Keratinocyte (primary cell): Measurements from ENCODE around the gene HEBP2. TPM values are rescaled to one million over a fixed set of nuclear protein-coding genes. Genes with fewer than 3 reads are reported as not detected.

Source experiments
- DNase-seq: peaks from one replicate; pipeline ENCODE4 v3.0.0-alpha.2; 2011; ENCODE audit warnings: low read depth, missing footprints, low spot score
- FAIRE-seq: peaks from 2 replicates; lab custom pipeline; 2011; peaks lifted over from hg19 to GRCh38; lab: Jason Lieb, UNC
- H2AFZ ChIP-seq: 2 replicates; pipeline ENCODE4 v1.6.0; 2012; ENCODE audit warnings: low read length, control low read depth, inconsistent platforms; ENCODE audit not compliant: control insufficient read depth
- H3K27ac ChIP-seq: 2 replicates; pipeline ENCODE4 v1.5.1; 2011; ENCODE audit warnings: low read length; ENCODE audit not compliant: control insufficient read depth, insufficient read depth
- H3K27me3 ChIP-seq: 3 replicates; pipeline ENCODE4 v1.6.0; 2011; ENCODE audit warnings: low read length; ENCODE audit not compliant: control insufficient read depth, insufficient read depth; ENCODE audit errors: extremely low read depth
- H3K36me3 ChIP-seq, 2 experiments: 2 replicates in 1 of 2; 3 replicates in 1 of 2; pipeline ENCODE4 v1.5.1; 2011; ENCODE audit warnings: low read length in 2 of 2, mild to moderate bottlenecking in 1 of 2; ENCODE audit not compliant: control insufficient read depth in 2 of 2, insufficient read depth in 2 of 2; ENCODE audit errors: extremely low read depth in 1 of 2
- H3K4me1 ChIP-seq: 3 replicates; pipeline ENCODE4 v1.5.1; 2011; ENCODE audit warnings: low read length; ENCODE audit not compliant: control insufficient read depth, insufficient read depth; ENCODE audit errors: extremely low read depth
- H3K4me2 ChIP-seq: 3 replicates; pipeline ENCODE4 v1.6.0; 2011; ENCODE audit warnings: low read depth, low read length; ENCODE audit not compliant: control insufficient read depth, insufficient read depth; ENCODE audit errors: extremely low read depth
- H3K4me3 ChIP-seq, 3 experiments: fragments of 200-600 bp in 1 of 3; sonication (generic) in 1 of 3; 2 replicates in 2 of 3; 3 replicates in 1 of 3; pipeline ENCODE4 v1.5.1; 2011 to 2016; ENCODE audit warnings: low read length in 3 of 3, mild to moderate bottlenecking in 3 of 3, control low read depth in 2 of 3, inconsistent platforms in 1 of 3, low read depth in 1 of 3, mixed read lengths in 1 of 3, mixed run types in 1 of 3, moderate library complexity in 1 of 3; ENCODE audit not compliant: control insufficient read depth in 2 of 3, insufficient read depth in 2 of 3; ENCODE audit errors: extremely low read depth in 1 of 3
- H3K79me2 ChIP-seq: 2 replicates; pipeline ENCODE4 v1.6.0; 2012; ENCODE audit warnings: low read length; ENCODE audit not compliant: control insufficient read depth, insufficient read depth
- H3K9ac ChIP-seq: 3 replicates; pipeline ENCODE4 v1.6.0; 2011; ENCODE audit warnings: low read length; ENCODE audit not compliant: control insufficient read depth, insufficient read depth; ENCODE audit errors: extremely low read depth
- H3K9me1 ChIP-seq: 3 replicates; pipeline ENCODE4 v1.6.0; 2011; ENCODE audit warnings: low read length; ENCODE audit not compliant: control insufficient read depth, insufficient read depth; ENCODE audit errors: extremely low read depth
- H3K9me3 ChIP-seq: 2 replicates; pipeline ENCODE4 v1.5.1; 2012; ENCODE audit warnings: low read depth, low read length; ENCODE audit not compliant: control insufficient read depth
- H4K20me1 ChIP-seq: 3 replicates; pipeline ENCODE4 v1.6.0; 2011; ENCODE audit warnings: low read length; ENCODE audit not compliant: control insufficient read depth, insufficient read depth; ENCODE audit errors: extremely low read depth
- CTCF ChIP-seq, 3 experiments: IDR thresholded peaks in 1 of 3; conservative IDR thresholded peaks in 1 of 3; optimal IDR thresholded peaks in 1 of 3; 2 replicates in 2 of 3; 3 replicates in 1 of 3; pipeline versions ENCODE3 to v1.5.1; 2011; ENCODE audit warnings: low read length in 3 of 3, mild to moderate bottlenecking in 3 of 3, moderate library complexity in 2 of 3, control low read depth in 1 of 3, inconsistent platforms in 1 of 3; ENCODE audit not compliant: insufficient read depth in 2 of 3; ENCODE audit errors: extremely low read depth in 1 of 3
- EZH2 ChIP-seq: IDR thresholded peaks from one replicate; pipeline ENCODE4 v1.6.1; 2012; ENCODE audit warnings: inconsistent platforms, mild to moderate bottlenecking, low read length, moderate library complexity
- dilution Hi-C: fragments of 300-500 bp; cut with MboI; formaldehyde crosslinking; loops from one replicate; pipeline ENCODE4 v1.7.0; 2020; ENCODE audit warnings: low sequenced_read_pairs; ENCODE audit not compliant: extremely low pct_ligation_motif_present
- polyA plus RNA-seq, 5 experiments: library from polyadenylated mRNA; depleted of rRNA in 3 of 5; stranded (reverse) in 3 of 5; stranded (forward) in 1 of 5; unstranded in 1 of 5; fragments of >200 nt; gene quantifications; 1 replicate in 1 of 5; 2 replicates in 3 of 5; 3 replicates in 1 of 5; pipeline versions ENCODE4 v1.2.1 to v1.2.3, GENCODE V29; 2011 to 2012; ENCODE audit warnings: missing spikeins in 2 of 5, low read depth in 1 of 5, low replicate concordance in 1 of 5

The HEBP2 gene
- polyA plus RNA-seq, 1 donor (not counting 4 experiments of a cell fraction or from before 2014, with no cell fraction given): 41.9 TPM

- Histone ChIP-seq H3K4me2 (no peak overlapping the region), H2AFZ (no peak overlapping the region), H3K27ac (no peak overlapping the region)
Observed at GRCh38 chr6:138421089-138421488, 17.1 kb downstream of the HEBP2 start.

GRCh38 chr6:138421608-138422007 is 17.6 kb downstream of the HEBP2 start:
- Histone ChIP-seq H3K4me2 (no peak overlapping the region), H3K4me1 (no peaks in the 10 kb centered on the region), H3K9ac (no peak overlapping the region), H3K27ac (no peak overlapping the region), H4K20me1 (no peaks in the 10 kb centered on the region), H3K36me3 (peaks cover 7 to 16% of the 10 kb centered on the region in 2 experiments), H2AFZ (no peak overlapping the region), H3K4me3 (no peak overlapping the region), H3K79me2 (no peaks in the 10 kb centered on the region), H3K9me1 (no peaks in the 10 kb centered on the region), H3K27me3 (no peaks in the 10 kb centered on the region), H3K9me3 (no peaks in the 10 kb centered on the region)
- no peak for TF ChIP-seq EZH2
- no peak for TF ChIP-seq CTCF (optimal IDR thresholded peaks at IDR 0.05 in 1 of 3, IDR thresholded peaks at IDR 0.05 in 1 of 3, conservative IDR thresholded peaks at IDR 0.05 in 1 of 3; ENCODE audit: extremely low read depth in 1 of 3, insufficient read depth in 2 of 3, low read length in 3 of 3)
- FAIRE-seq (no peak), DNase-seq (no peak)
- dilution Hi-C loops: no loop called here

More at GRCh38 chr6:138421089-138421488, 17.1 kb downstream of the HEBP2 start:
- Histone ChIP-seq H3K36me3 (peaks cover 7 to 11% of the 10 kb centered on the region in 2 experiments), H3K4me3 (no peak overlapping the region), H3K79me2 (no peaks in the 10 kb centered on the region), H3K9me3 (no peaks in the 10 kb centered on the region), H4K20me1 (no peaks in the 10 kb centered on the region), H3K9me1 (no peaks in the 10 kb centered on the region), H3K9ac (no peak overlapping the region), H3K4me1 (no peaks in the 10 kb centered on the region), H3K27me3 (no peaks in the 10 kb centered on the region)
- FAIRE-seq (no peak), DNase-seq (no peak)
- TF ChIP-seq CTCF (optimal IDR thresholded peaks at IDR 0.05 in 1 of 3, IDR thresholded peaks at IDR 0.05 in 1 of 3, conservative IDR thresholded peaks at IDR 0.05 in 1 of 3; ENCODE audit: extremely low read depth in 1 of 3, insufficient read depth in 2 of 3, low read length in 3 of 3) (no peak), EZH2 (no peak)
- dilution Hi-C loops: no loop called here
